GM21515 (cell line): ENCODE measurements around the gene PRDM16.

Experiments used
- ATAC-seq: cut with Tn5 transposase; IDR thresholded peaks from one replicate; pipeline ENCODE4 v1.9.1; 2021; ENCODE audit not compliant: unreplicated experiment

PRDM16 gene

GRCh38 chr1:3329640-3330281 is 260.8 kb downstream of the PRDM16 start:
- ATAC-seq, result no peak

- no peak for ATAC-seq
These were observed 261.8 kb downstream of the PRDM16 start for GRCh38 chr1:3330771-3331245.

GRCh38 chr1:3331564-3331963 is 262.6 kb downstream of the PRDM16 start:
- ATAC-seq, result no peak

- no peak for ATAC-seq
These were observed 263.0 kb downstream of the PRDM16 start for GRCh38 chr1:3332043-3332442.

- no peak for ATAC-seq
These were observed 263.7 kb downstream of the PRDM16 start for GRCh38 chr1:3332662-3333061.

GRCh38 chr1:3333903-3334302 is 264.9 kb downstream of the PRDM16 start:
- ATAC-seq, result no peak

GRCh38 chr1:3334366-3334765 is 265.4 kb downstream of the PRDM16 start:
- ATAC-seq, result no peak

- no peak for ATAC-seq
These were observed 267.0 kb downstream of the PRDM16 start for GRCh38 chr1:3335754-3336640.

- ATAC-seq, result no peak
These were observed 267.9 kb downstream of the PRDM16 start for GRCh38 chr1:3336641-3337630.

GRCh38 chr1:3337798-3338724 is 269.1 kb downstream of the PRDM16 start:
- no peak for ATAC-seq

GRCh38 chr1:3338725-3339070 is 269.7 kb downstream of the PRDM16 start:
- ATAC-seq, result no peak

- ATAC-seq, result no peak
These were observed 270.9 kb downstream of the PRDM16 start for GRCh38 chr1:3339856-3340255.

GRCh38 chr1:3340548-3341235 is 271.7 kb downstream of the PRDM16 start:
- ATAC-seq, result no peak

GRCh38 chr1:3341236-3341994 is 272.4 kb downstream of the PRDM16 start:
- no peak for ATAC-seq

GRCh38 chr1:3342960-3343359 is 274.0 kb downstream of the PRDM16 start:
- no peak for ATAC-seq

- no peak for ATAC-seq
These were observed 275.4 kb downstream of the PRDM16 start for GRCh38 chr1:3344395-3344794.

GRCh38 chr1:3345792-3346191 is 276.8 kb downstream of the PRDM16 start:
- no peak for ATAC-seq

GRCh38 chr1:3346478-3346877 is 277.5 kb downstream of the PRDM16 start:
- no peak for ATAC-seq
